HEK293T (cell line): ENCODE results near the gene GJD4.

Experiments used
- CTCF ChIA-PET: fragments of 350-600 bp; formaldehyde crosslinking; extraction: SDS; loops from one replicate; lab custom pipeline; 2021; ENCODE audit warnings: antibody characterized with exemption, inconsistent platforms; lab: Yijun Ruan, JAX
- POLR2A ChIA-PET: fragments of 350-600 bp; formaldehyde crosslinking; extraction: SDS; loops from one replicate; lab custom pipeline; 2020; ENCODE audit warnings: antibody characterized with exemption, inconsistent platforms; lab: Yijun Ruan, JAX
- DNase-seq: peaks from one replicate; pipeline ENCODE4 v3.0.0; 2012; ENCODE audit warnings: mixed read lengths; ENCODE audit errors: extremely low spot score
- ARNT ChIP-seq: fragments of 450-650 bp; IDR thresholded peaks from 2 replicates; pipeline ENCODE4 v1.6.1; 2017; ENCODE audit warnings: mild to moderate bottlenecking
- BHLHE40 ChIP-seq: fragments of 450-650 bp; IDR thresholded peaks from 2 replicates; pipeline ENCODE4 v1.6.1; 2016; ENCODE audit warnings: mild to moderate bottlenecking, moderate library complexity, borderline replicate concordance
- CTBP1 ChIP-seq: fragments of 450-650 bp; IDR thresholded peaks from 2 replicates; pipeline ENCODE4 v1.6.1; 2016; ENCODE audit warnings: borderline replicate concordance
- ELF4 ChIP-seq: fragments of 450-650 bp; IDR thresholded peaks from 2 replicates; pipeline ENCODE4 v1.6.1; 2017; ENCODE audit warnings: antibody characterized with exemption
- FOXA1 ChIP-seq: fragments of 450-650 bp; IDR thresholded peaks from 2 replicates; pipeline ENCODE4 v1.6.1; 2016; ENCODE audit warnings: mild to moderate bottlenecking
- FOXK2 ChIP-seq: fragments of 450-650 bp; IDR thresholded peaks from 2 replicates; pipeline ENCODE4 v1.6.1; 2016; ENCODE audit warnings: mild to moderate bottlenecking
- FOXM1 ChIP-seq: fragments of 450-650 bp; IDR thresholded peaks from 2 replicates; pipeline ENCODE4 v1.6.1; 2017; ENCODE audit warnings: mild to moderate bottlenecking, borderline replicate concordance
- HDGF ChIP-seq: fragments of 450-650 bp; IDR thresholded peaks from 2 replicates; pipeline ENCODE4 v1.6.1; 2017; ENCODE audit warnings: antibody characterized with exemption, borderline replicate concordance
- L3MBTL2 ChIP-seq: fragments of 450-650 bp; conservative IDR thresholded peaks from 2 replicates; pipeline ENCODE4 v1.6.1; 2016; ENCODE audit warnings: mild to moderate bottlenecking
- LEF1 ChIP-seq: fragments of 450-650 bp; IDR thresholded peaks from 2 replicates; pipeline ENCODE4 v1.6.1; 2017; ENCODE audit warnings: mild to moderate bottlenecking, borderline replicate concordance
- NFRKB ChIP-seq: fragments of 450-650 bp; IDR thresholded peaks from 2 replicates; pipeline ENCODE4 v1.6.1; 2016; ENCODE audit warnings: mild to moderate bottlenecking, moderate library complexity
- SP1 ChIP-seq: fragments of 450-650 bp; IDR thresholded peaks from 2 replicates; pipeline ENCODE4 v1.6.1; 2017
- SUZ12 ChIP-seq: fragments of 450-650 bp; IDR thresholded peaks from 2 replicates; pipeline ENCODE4 v1.6.1; 2016; ENCODE audit warnings: mild to moderate bottlenecking
- TARDBP ChIP-seq: fragments of 450-650 bp; IDR thresholded peaks from 2 replicates; pipeline ENCODE4 v1.6.1; 2016
- ZNF384 ChIP-seq: fragments of 450-650 bp; IDR thresholded peaks from 2 replicates; pipeline ENCODE4 v1.6.1; 2016
- TF ChIP-seq, protein P1 (sequence below): fragments of 450-650 bp; IDR thresholded peaks from 2 replicates; pipeline ENCODE4 v1.6.1; 2016

Gene GJD4

GRCh38 chr10:35563261-35563891 lies 41.8 kb upstream of the GJD4 start:
- peak; percentile 64 for DNase-seq
- POLR2A ChIA-PET: no interaction called here
- CTCF ChIA-PET: interaction anchor here (0.6 to 1.4 kb wide), 12 partner anchors 8 to 908 kb away, joined by 3 to 10 read pairs (median 4); no protein-coding TSS in a partner anchor
- TF ChIP-seq CTBP1: no peak
- TF ChIP-seq BHLHE40: no peak
- TF ChIP-seq, protein P1, sequence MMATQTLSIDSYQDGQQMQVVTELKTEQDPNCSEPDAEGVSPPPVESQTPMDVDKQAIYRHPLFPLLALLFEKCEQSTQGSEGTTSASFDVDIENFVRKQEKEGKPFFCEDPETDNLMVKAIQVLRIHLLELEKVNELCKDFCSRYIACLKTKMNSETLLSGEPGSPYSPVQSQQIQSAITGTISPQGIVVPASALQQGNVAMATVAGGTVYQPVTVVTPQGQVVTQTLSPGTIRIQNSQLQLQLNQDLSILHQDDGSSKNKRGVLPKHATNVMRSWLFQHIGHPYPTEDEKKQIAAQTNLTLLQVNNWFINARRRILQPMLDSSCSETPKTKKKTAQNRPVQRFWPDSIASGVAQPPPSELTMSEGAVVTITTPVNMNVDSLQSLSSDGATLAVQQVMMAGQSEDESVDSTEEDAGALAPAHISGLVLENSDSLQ: peak; percentile 38
- TF ChIP-seq LEF1: no peak

GRCh38 chr10:35564341-35564968 lies 40.7 kb upstream of the GJD4 start:
- DNase-seq: no peak
- POLR2A ChIA-PET: no interaction called here
- TF ChIP-seq FOXM1: no peak
- no peak for TF ChIP-seq TARDBP
- no peak for TF ChIP-seq HDGF
- TF ChIP-seq, protein P1: no peak
- TF ChIP-seq SP1: no peak
- TF ChIP-seq NFRKB: no peak
- TF ChIP-seq ELF4: no peak
- no peak for TF ChIP-seq SUZ12
- no peak for TF ChIP-seq BHLHE40
- CTCF ChIA-PET: no interaction called here

GRCh38 chr10:35565602-35566081 lies 39.5 kb upstream of the GJD4 start:
- CTCF ChIA-PET: interaction anchor here (1.5 kb wide), 1 partner anchor 1214 kb away, joined by 5 read pairs; no protein-coding TSS in a partner anchor
- no peak for DNase-seq
- no peak for TF ChIP-seq LEF1
- no peak for TF ChIP-seq SP1
- no peak for TF ChIP-seq FOXK2
- no peak for TF ChIP-seq ELF4
- no peak for TF ChIP-seq BHLHE40
- no peak for TF ChIP-seq FOXA1
- no peak for TF ChIP-seq L3MBTL2
- TF ChIP-seq ARNT: no peak
- TF ChIP-seq SUZ12: no peak
- TF ChIP-seq CTBP1: no peak
- POLR2A ChIA-PET: no interaction called here

DNA sequence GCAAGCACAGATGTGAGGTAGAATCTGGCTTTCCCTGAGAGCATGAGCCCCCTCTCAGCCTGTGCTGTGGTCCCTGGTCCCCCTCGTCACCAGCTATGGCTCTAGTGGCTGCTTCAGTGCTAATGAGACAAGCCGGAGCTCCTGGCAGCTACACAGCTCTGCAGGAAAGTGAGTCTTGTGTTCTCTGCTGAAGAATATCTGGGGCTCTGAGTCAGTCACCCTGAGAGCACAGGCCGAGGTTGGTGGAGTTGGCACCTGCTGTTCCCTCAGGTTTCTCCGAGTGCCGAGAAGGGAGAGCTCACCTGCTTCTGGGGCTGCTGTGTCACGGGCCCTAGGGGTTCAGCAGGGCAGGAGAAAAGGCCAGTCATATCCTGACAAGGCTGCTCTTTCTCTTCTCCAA lies 37.2 kb upstream of the GJD4 start:
- no peak for DNase-seq
- CTCF ChIA-PET: interaction anchor here (0.6 kb wide), 1 partner anchor 256 kb away, joined by 3 read pairs; no protein-coding TSS in a partner anchor
- TF ChIP-seq HDGF (no peak), SP1 (no peak), L3MBTL2 (no peak), LEF1 (no peak), FOXK2 (no peak), SUZ12 (no peak), ZNF384 (no peak), CTBP1 (no peak)
- TF ChIP-seq, protein P1: no peak
- POLR2A ChIA-PET: no interaction called here

DNA sequence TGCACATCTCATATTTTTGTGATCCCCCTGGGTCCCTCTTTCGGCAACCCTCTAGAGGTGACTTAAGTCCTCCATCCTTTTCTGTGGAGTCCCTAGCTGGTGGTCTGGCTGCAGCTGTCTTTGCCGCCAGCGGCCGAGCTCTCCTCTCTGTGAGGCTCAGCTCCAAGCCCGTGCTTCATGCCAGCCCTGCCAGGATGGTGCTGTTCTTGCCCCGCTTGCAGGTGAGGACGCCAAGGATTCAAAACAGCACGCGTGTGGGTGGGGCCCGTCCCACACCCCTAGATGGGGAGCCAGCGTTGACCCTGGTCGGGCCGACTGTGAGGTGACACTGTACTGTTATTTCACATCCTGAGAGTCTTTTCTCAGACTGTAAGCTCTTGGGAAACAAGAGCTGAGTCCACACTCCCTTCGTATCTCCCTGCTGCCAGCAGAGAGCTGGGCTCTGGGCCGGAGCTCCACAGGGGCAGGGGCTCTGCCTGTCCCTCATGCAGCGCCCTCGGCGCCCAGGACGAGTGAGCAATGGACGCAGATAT lies 36.6 kb upstream of the GJD4 start:
- TF ChIP-seq SP1 (no peak), NFRKB (no peak), CTBP1 (no peak), HDGF (no peak), BHLHE40 (no peak), ZNF384 (no peak), FOXM1 (no peak), ELF4 (no peak), ARNT (no peak), L3MBTL2 (no peak), LEF1 (no peak), FOXK2 (no peak), FOXA1 (no peak)
- TF ChIP-seq, protein P1: no peak
- no peak for DNase-seq
- ChIA-PET POLR2A (no interaction called here), CTCF (interaction anchor here (0.6 kb wide), 1 partner anchor 257 kb away, joined by 3 read pairs; no protein-coding TSS in a partner anchor)
